ENCODE data around the gene RNFT2. TPM values are rescaled to one million over a fixed set of nuclear protein-coding genes. Genes with fewer than 3 reads are reported as not detected.

Gene RNFT2
- polyA plus RNA-seq, 1 donor (not counting 4 experiments of a cell fraction or from before 2014, with no cell fraction given), result 0.96 TPM

DNA sequence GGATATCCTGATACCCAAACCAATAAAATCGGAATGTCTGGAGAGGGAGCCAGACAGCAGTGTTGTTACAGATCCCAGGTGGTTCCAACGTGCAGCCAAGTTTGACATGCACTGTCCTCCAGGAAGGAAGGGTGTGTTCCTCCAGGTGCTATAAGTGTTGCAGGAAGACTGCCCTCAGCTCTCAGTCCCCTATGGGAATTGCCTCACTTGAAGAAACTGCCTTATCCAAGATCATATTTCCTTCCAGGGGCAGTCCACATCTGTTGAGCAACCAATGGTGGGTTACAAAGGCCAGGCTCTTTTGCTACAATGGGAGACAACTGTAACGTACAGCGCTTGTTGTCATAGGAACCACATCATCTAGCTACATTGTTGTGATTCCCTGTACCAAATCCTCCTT is 159.4 kb downstream of the RNFT2 start:
- Histone ChIP-seq H3K9ac (ENCODE audit: control insufficient read depth, extremely low read depth, insufficient read depth, low read length) (no peak overlapping the region), H3K27ac (ENCODE audit: control insufficient read depth, insufficient read depth, low read length) (no peak overlapping the region), H3K4me1 (ENCODE audit: control insufficient read depth, extremely low read depth, insufficient read depth, low read length) (no peaks in the 10 kb centered on the region), H3K79me2 (ENCODE audit: control insufficient read depth, insufficient read depth, low read length) (no peaks in the 10 kb centered on the region), H3K36me3 (ENCODE audit: control insufficient read depth in 2 of 2, extremely low read depth in 1 of 2, insufficient read depth in 2 of 2, low read length in 2 of 2) (no peaks in the 10 kb centered on the region), H3K9me1 (ENCODE audit: control insufficient read depth, extremely low read depth, insufficient read depth, low read length) (no peaks in the 10 kb centered on the region), H3K27me3 (ENCODE audit: control insufficient read depth, extremely low read depth, insufficient read depth, low read length) (no peaks in the 10 kb centered on the region), H3K9me3 (ENCODE audit: control insufficient read depth, low read depth, low read length) (no peaks in the 10 kb centered on the region), H3K4me2 (ENCODE audit: control insufficient read depth, extremely low read depth, insufficient read depth, low read depth, low read length) (no peak overlapping the region), H4K20me1 (ENCODE audit: control insufficient read depth, extremely low read depth, insufficient read depth, low read length) (no peaks in the 10 kb centered on the region), H3K4me3 (ENCODE audit: control insufficient read depth in 2 of 3, extremely low read depth in 1 of 3, insufficient read depth in 2 of 3, low read depth in 1 of 3, low read length in 3 of 3) (no peak overlapping the region), H2AFZ (ENCODE audit: control insufficient read depth, low read length) (no peak overlapping the region)
- TF ChIP-seq CTCF (optimal IDR thresholded peaks at IDR 0.05 in 1 of 3, IDR thresholded peaks at IDR 0.05 in 1 of 3, conservative IDR thresholded peaks at IDR 0.05 in 1 of 3; ENCODE audit: extremely low read depth in 1 of 3, insufficient read depth in 2 of 3, low read length in 3 of 3), result no peak
- no peak for TF ChIP-seq EZH2 (IDR thresholded peaks at IDR 0.05; ENCODE audit: low read length)
- dilution Hi-C loops (cut with MboI; ENCODE audit: extremely low pct_ligation_motif_present, low sequenced_read_pairs), result no loop called here
- DNase-seq (ENCODE audit: low read depth, low spot score) (no peak), FAIRE-seq (no peak)

DNA sequence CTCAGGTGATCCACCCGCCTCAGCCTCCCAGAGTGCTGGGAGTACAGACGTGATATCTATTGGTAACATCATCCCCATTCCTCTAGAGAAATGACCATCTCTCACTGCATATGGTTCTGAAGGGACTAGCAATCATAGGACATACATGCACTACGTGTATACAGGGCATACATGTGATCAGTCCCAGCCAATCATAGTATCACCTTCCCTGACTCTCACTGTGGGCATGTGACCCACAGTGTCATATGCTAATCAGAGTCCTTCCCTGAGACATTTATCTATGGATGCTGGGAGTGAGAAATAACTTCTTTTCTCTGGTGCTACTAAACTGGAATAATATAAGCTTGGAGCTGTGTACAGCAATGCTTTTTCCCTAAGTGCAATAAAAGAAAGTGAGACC is 160.6 kb downstream of the RNFT2 start:
- FAIRE-seq, result no peak
- no peak overlapping the region for H2AFZ ChIP-seq (ENCODE audit: control insufficient read depth, low read length)

More for the DNA sequence above, 160.6 kb downstream of the RNFT2 start:
- DNase-seq (ENCODE audit: low read depth, low spot score), result no peak
- H3K4me3 ChIP-seq (ENCODE audit: control insufficient read depth in 2 of 3, extremely low read depth in 1 of 3, insufficient read depth in 2 of 3, low read depth in 1 of 3, low read length in 3 of 3), result no peak overlapping the region
- no peaks in the 10 kb centered on the region for H3K9me3 ChIP-seq (ENCODE audit: control insufficient read depth, low read depth, low read length)
- H3K9me1 ChIP-seq (ENCODE audit: control insufficient read depth, extremely low read depth, insufficient read depth, low read length), result no peaks in the 10 kb centered on the region
- H3K4me1 ChIP-seq (ENCODE audit: control insufficient read depth, extremely low read depth, insufficient read depth, low read length), result no peaks in the 10 kb centered on the region
- dilution Hi-C loops (cut with MboI; ENCODE audit: extremely low pct_ligation_motif_present, low sequenced_read_pairs), result no loop called here
- H3K36me3 ChIP-seq (ENCODE audit: control insufficient read depth in 2 of 2, extremely low read depth in 1 of 2, insufficient read depth in 2 of 2, low read length in 2 of 2), result no peaks in the 10 kb centered on the region
- no peaks in the 10 kb centered on the region for H3K27me3 ChIP-seq (ENCODE audit: control insufficient read depth, extremely low read depth, insufficient read depth, low read length)
- no peaks in the 10 kb centered on the region for H3K79me2 ChIP-seq (ENCODE audit: control insufficient read depth, insufficient read depth, low read length)
- no peak overlapping the region for H3K4me2 ChIP-seq (ENCODE audit: control insufficient read depth, extremely low read depth, insufficient read depth, low read depth, low read length)
- H3K27ac ChIP-seq (ENCODE audit: control insufficient read depth, insufficient read depth, low read length), result no peak overlapping the region
- TF ChIP-seq CTCF (optimal IDR thresholded peaks at IDR 0.05 in 1 of 3, IDR thresholded peaks at IDR 0.05 in 1 of 3, conservative IDR thresholded peaks at IDR 0.05 in 1 of 3; ENCODE audit: extremely low read depth in 1 of 3, insufficient read depth in 2 of 3, low read length in 3 of 3) (no peak), EZH2 (IDR thresholded peaks at IDR 0.05; ENCODE audit: low read length) (no peak)
- no peak overlapping the region for H3K9ac ChIP-seq (ENCODE audit: control insufficient read depth, extremely low read depth, insufficient read depth, low read length)
- no peaks in the 10 kb centered on the region for H4K20me1 ChIP-seq (ENCODE audit: control insufficient read depth, extremely low read depth, insufficient read depth, low read length)

Measured in keratinocyte (primary cell).